Mesenchymal stem cell (in vitro differentiated cells and primary cell): ENCODE data around the gene CBLB.

Experiments
- DNase-seq: peaks from one replicate; pipeline ENCODE4 v3.0.0-alpha.2; 2013
- H2AFZ ChIP-seq: one replicate; pipeline ENCODE4 v1.6.1; 2013; ENCODE audit warnings: low read depth, mild to moderate bottlenecking, control low read depth, inconsistent platforms, low read length, moderate library complexity
- H2AK5ac ChIP-seq: 2 replicates; pipeline ENCODE4 v1.6.1; 2013; ENCODE audit warnings: low read length, moderate library complexity, mild to moderate bottlenecking, inconsistent platforms; ENCODE audit not compliant: severe bottlenecking
- H2BK120ac ChIP-seq: one replicate; pipeline ENCODE4 v1.6.1; 2013; ENCODE audit warnings: low read depth, mild to moderate bottlenecking, inconsistent platforms, low read length, moderate library complexity
- H2BK12ac ChIP-seq, 2 experiments: one replicate each; pipeline ENCODE4 v1.6.1; 2013; ENCODE audit warnings: inconsistent platforms in 2 of 2, low read length in 2 of 2, mild to moderate bottlenecking in 2 of 2, moderate library complexity in 2 of 2, control low read depth in 1 of 2
- H2BK15ac ChIP-seq: one replicate; pipeline ENCODE4 v1.6.1; 2013; ENCODE audit warnings: mild to moderate bottlenecking, low read depth, inconsistent platforms; ENCODE audit not compliant: poor library complexity, severe bottlenecking
- H2BK5ac ChIP-seq: 2 replicates; pipeline ENCODE4 v1.6.1; 2013; ENCODE audit warnings: low read depth, mild to moderate bottlenecking, low read length, control low read depth, inconsistent platforms; ENCODE audit not compliant: poor library complexity, severe bottlenecking
- H3K14ac ChIP-seq, 2 experiments: one replicate each; pipeline ENCODE4 v1.6.1; 2013; ENCODE audit warnings: inconsistent platforms in 2 of 2, low read length in 2 of 2, control low read depth in 1 of 2, mild to moderate bottlenecking in 1 of 2, moderate library complexity in 1 of 2
- H3K18ac ChIP-seq, 2 experiments: one replicate each; pipeline ENCODE4 v1.6.1; 2013; ENCODE audit warnings: inconsistent platforms in 2 of 2, low read length in 2 of 2, control low read depth in 1 of 2, low read depth in 1 of 2, mild to moderate bottlenecking in 1 of 2
- H3K23ac ChIP-seq, 2 experiments: one replicate each; pipeline ENCODE4 v1.6.1; 2013; ENCODE audit warnings: inconsistent platforms in 2 of 2, low read length in 2 of 2, mild to moderate bottlenecking in 2 of 2, moderate library complexity in 2 of 2, control low read depth in 1 of 2
- H3K27ac ChIP-seq: 2 replicates; pipeline ENCODE4 v1.5.1; 2013; ENCODE audit warnings: mild to moderate bottlenecking, moderate library complexity, low read length, control low read depth, inconsistent platforms; ENCODE audit not compliant: poor library complexity, severe bottlenecking
- H3K27me3 ChIP-seq, 2 experiments: 2 replicates each; pipeline versions ENCODE4 v1.6.1 to v1.7.0; 2013; ENCODE audit warnings: low read length in 2 of 2, mild to moderate bottlenecking in 2 of 2, moderate library complexity in 2 of 2, control low read depth in 1 of 2, inconsistent platforms in 1 of 2; ENCODE audit not compliant: control insufficient read depth in 1 of 2, insufficient read depth in 1 of 2
- H3K36me3 ChIP-seq, 2 experiments: 2 replicates each; pipeline versions ENCODE4 v1.6.1 to v1.7.0; 2013; ENCODE audit warnings: low read length in 2 of 2, control low read depth in 1 of 2, inconsistent platforms in 1 of 2, low read depth in 1 of 2, mild to moderate bottlenecking in 1 of 2; ENCODE audit not compliant: insufficient read depth in 2 of 2, control insufficient read depth in 1 of 2
- H3K4ac ChIP-seq, 2 experiments: one replicate each; pipeline ENCODE4 v1.6.1; 2013; ENCODE audit warnings: inconsistent platforms in 2 of 2, low read length in 2 of 2, mild to moderate bottlenecking in 2 of 2, moderate library complexity in 2 of 2, control low read depth in 1 of 2, low read depth in 1 of 2
- H3K4me1 ChIP-seq: 2 replicates; pipeline ENCODE4 v1.6.1; 2013; ENCODE audit warnings: low read depth, low read length, control low read depth; ENCODE audit not compliant: control insufficient read depth, insufficient read depth
- H3K4me2 ChIP-seq: 2 replicates; pipeline ENCODE4 v1.6.1; 2013; ENCODE audit warnings: low read length, mild to moderate bottlenecking, inconsistent platforms; ENCODE audit not compliant: poor library complexity, severe bottlenecking
- H3K4me3 ChIP-seq, 2 experiments: 2 replicates each; pipeline versions ENCODE4 v1.5.1 to v1.7.0; 2013; ENCODE audit warnings: low read length in 2 of 2, mild to moderate bottlenecking in 2 of 2, control low read depth in 1 of 2, low read depth in 1 of 2; ENCODE audit not compliant: insufficient read depth in 1 of 2
- H3K79me1 ChIP-seq: replicated peaks from 2 replicates; pipeline ENCODE4 v1.6.1; 2013; ENCODE audit warnings: mild to moderate bottlenecking, control low read depth, low read length, inconsistent platforms; ENCODE audit not compliant: poor library complexity, severe bottlenecking
- H3K9ac ChIP-seq: 2 replicates; pipeline ENCODE4 v1.7.0; 2013; ENCODE audit warnings: mild to moderate bottlenecking, low read length, moderate library complexity
- H3K9me3 ChIP-seq: 2 replicates; pipeline ENCODE4 v1.7.0; 2013; ENCODE audit warnings: mild to moderate bottlenecking, low read length; ENCODE audit not compliant: control insufficient read depth
- H4K8ac ChIP-seq: one replicate; pipeline ENCODE4 v1.6.1; 2013; ENCODE audit warnings: inconsistent platforms, mild to moderate bottlenecking, low read length, moderate library complexity
- H4K91ac ChIP-seq: one replicate; pipeline ENCODE4 v1.6.1; 2013; ENCODE audit warnings: mild to moderate bottlenecking, low read length, inconsistent platforms
- WGBS: methylation state at CpG from one replicate; pipeline ENCODE4 v1.1.7; 2013; ENCODE audit warnings: mixed read lengths; 5-methylcytosine and 5-hydroxymethylcytosine counted together

Gene CBLB

DNA sequence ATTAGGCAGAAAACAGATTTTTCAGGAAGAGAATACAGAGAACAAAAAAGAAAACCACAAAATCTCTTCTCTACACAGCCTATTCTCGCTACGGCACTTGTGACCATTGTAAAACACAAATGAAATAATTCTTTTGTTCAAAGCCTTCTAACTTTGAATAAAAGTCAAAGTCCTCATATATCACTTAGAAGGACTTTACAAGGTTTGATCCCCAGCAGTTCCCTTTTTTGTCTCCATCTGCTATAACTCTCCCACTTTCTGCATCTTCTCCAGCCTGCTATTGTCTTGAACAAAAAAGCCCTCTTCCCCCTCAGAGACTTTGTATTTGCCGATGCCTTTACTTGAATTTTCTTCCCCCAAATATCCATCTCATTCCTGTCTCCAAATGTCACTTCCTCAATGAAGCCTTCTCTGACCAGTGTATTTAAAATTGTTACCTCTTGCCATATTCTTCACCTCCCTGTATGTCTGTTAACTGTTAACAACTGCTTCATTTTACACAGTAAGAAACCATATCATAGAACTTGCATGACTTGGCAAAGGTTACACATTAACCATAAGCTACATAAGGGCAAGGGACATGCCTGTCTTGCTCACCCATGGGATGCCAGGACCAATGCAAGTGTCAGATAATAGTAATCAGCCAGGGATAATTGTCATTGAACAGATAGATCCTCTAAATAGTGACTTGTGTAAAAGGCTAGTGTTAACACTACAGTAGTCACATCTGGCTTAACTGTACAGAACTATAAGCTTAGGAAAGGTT, 122.4 kb downstream of the CBLB start:
- H2AK5ac ChIP-seq, result no peak overlapping the region
- no peak overlapping the region for H3K14ac ChIP-seq
- peak overlapping the region; percentile 76 for H3K9ac ChIP-seq
- no peak overlapping the region for H3K4ac ChIP-seq
- no peak overlapping the region for H3K23ac ChIP-seq
- no peak overlapping the region for H2AFZ ChIP-seq
- H4K8ac ChIP-seq, result no peak overlapping the region
- no peak overlapping the region for H2BK15ac ChIP-seq
- peak overlapping the region; percentile 82 for H2BK5ac ChIP-seq
- H3K4me3 ChIP-seq, result peak overlapping the region in 1 of 2 experiments; percentile 32
- DNase-seq, result no peak
- WGBS, result 80% methylated on average over 3 of the region's 3 CpGs
- H4K91ac ChIP-seq, result no peak overlapping the region
- H2BK120ac ChIP-seq, result peak overlapping the region; percentile 5
- H3K36me3 ChIP-seq, result peaks cover 0 to 52% of the 10 kb centered on the region in 2 experiments
- no peaks in the 10 kb centered on the region for H3K9me3 ChIP-seq
- peak overlapping the region; percentile 57 for H3K4me2 ChIP-seq
- peak overlapping the region; percentile 93 for H3K27ac ChIP-seq
- no peak overlapping the region for H3K18ac ChIP-seq
- H3K79me1 ChIP-seq, result peaks cover 5% of the 10 kb centered on the region
- H3K4me1 ChIP-seq, result peaks cover 2% of the 10 kb centered on the region
- no peak overlapping the region for H2BK12ac ChIP-seq
- H3K27me3 ChIP-seq, result no peaks in the 10 kb centered on the region

DNA sequence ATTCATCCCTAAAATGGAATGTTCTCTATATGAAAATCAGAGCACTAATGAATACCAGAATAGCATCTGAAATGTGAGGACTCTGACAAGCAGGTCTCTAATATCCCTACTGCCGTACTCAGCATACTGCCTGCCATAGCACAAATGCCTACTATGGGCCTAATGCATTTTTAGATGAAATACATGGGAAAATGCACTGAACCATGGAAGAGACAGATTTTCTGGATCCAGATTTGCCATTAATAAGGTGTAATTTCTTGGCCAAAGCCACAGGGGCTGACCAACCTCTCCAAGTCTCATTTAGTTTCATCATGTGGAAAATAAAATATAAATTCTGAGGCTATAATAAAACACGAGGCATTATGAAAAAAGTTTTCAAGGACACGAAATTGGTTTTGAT, 123.8 kb downstream of the CBLB start:
- H4K8ac ChIP-seq, result no peak overlapping the region
- no peak overlapping the region for H2BK120ac ChIP-seq
- H2BK12ac ChIP-seq, result no peak overlapping the region
- H3K9ac ChIP-seq, result no peak overlapping the region
- H3K27ac ChIP-seq, result no peak overlapping the region
- no peak for DNase-seq
- 100% methylated on average over 1 of the region's 3 CpGs for WGBS
- H3K4me1 ChIP-seq, result peaks cover 2% of the 10 kb centered on the region
- no peak overlapping the region for H3K4me3 ChIP-seq
- no peak overlapping the region for H3K4me2 ChIP-seq
- no peak overlapping the region for H3K18ac ChIP-seq
- no peak overlapping the region for H2BK15ac ChIP-seq
- no peaks in the 10 kb centered on the region for H3K9me3 ChIP-seq
- no peak overlapping the region for H2AFZ ChIP-seq
- H2AK5ac ChIP-seq, result peak overlapping the region; percentile 22
- H3K36me3 ChIP-seq, result peaks cover 0 to 46% of the 10 kb centered on the region in 2 experiments
- peaks cover 5% of the 10 kb centered on the region for H3K79me1 ChIP-seq
- no peak overlapping the region for H3K23ac ChIP-seq
- H3K14ac ChIP-seq, result no peak overlapping the region
- no peaks in the 10 kb centered on the region for H3K27me3 ChIP-seq
- no peak overlapping the region for H3K4ac ChIP-seq
- no peak overlapping the region for H4K91ac ChIP-seq
- no peak overlapping the region for H2BK5ac ChIP-seq

DNA sequence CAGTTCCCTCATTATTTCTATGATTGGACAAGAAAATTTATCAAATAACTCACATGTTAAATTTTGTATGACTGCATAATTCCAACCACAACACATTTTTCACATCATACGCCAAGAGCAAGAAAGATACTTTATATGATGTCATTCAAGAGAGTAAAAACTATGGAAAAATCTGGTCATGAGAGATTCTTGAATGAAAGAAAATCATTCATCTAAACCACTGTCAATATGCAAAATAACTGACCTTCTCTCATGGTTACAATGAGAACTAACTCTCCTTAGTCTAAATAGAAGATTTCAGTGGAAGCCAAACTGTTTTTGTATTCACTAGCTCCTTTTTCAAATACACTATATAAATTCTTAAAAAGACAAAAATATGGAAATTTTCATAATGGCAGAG, 124.6 kb downstream of the CBLB start:
- no peaks in the 10 kb centered on the region for H3K9me3 ChIP-seq
- H3K4me2 ChIP-seq, result no peak overlapping the region
- H3K4me1 ChIP-seq, result peaks cover 2% of the 10 kb centered on the region
- H3K18ac ChIP-seq, result no peak overlapping the region
- no peak overlapping the region for H2AFZ ChIP-seq
- no peak overlapping the region for H3K14ac ChIP-seq
- H3K36me3 ChIP-seq, result peaks cover 3 to 54% of the 10 kb centered on the region in 2 experiments
- no peak overlapping the region for H2BK120ac ChIP-seq
- no peak overlapping the region for H4K91ac ChIP-seq
- no peak overlapping the region for H4K8ac ChIP-seq
- DNase-seq, result no peak
- H3K23ac ChIP-seq, result no peak overlapping the region
- no peak overlapping the region for H2BK5ac ChIP-seq
- no peak overlapping the region for H2BK15ac ChIP-seq
- H2BK12ac ChIP-seq, result no peak overlapping the region
- H3K9ac ChIP-seq, result no peak overlapping the region
- H2AK5ac ChIP-seq, result no peak overlapping the region
- no peaks in the 10 kb centered on the region for H3K27me3 ChIP-seq
- no peak overlapping the region for H3K4ac ChIP-seq
- H3K79me1 ChIP-seq, result peaks cover 5% of the 10 kb centered on the region
- no CpG with 5 or more reads among the region's 1 CpG for WGBS
- H3K4me3 ChIP-seq, result no peak overlapping the region
- H3K27ac ChIP-seq, result no peak overlapping the region

DNA sequence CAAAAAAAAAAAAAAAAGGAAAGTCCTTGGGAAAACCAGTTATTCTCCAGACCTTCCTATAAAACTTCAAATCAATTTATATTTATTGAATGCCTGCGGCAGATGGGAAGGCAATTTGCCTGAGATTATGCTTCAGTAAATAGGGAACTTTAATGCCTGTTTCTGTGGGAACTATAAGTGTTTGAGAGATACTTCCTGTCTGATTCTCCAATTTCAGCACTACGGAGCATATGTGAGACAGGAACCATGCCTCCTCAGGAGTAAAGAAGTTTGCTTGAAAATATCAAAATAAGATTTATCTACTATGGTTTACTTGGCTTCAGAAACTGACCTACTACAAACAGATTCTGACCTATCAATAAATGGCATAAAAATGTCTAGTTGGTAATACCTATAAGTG, 135.5 kb downstream of the CBLB start:
- H3K4me1 ChIP-seq, result no peaks in the 10 kb centered on the region
- 92% methylated on average over 1 of the region's 2 CpGs for WGBS

More for the DNA sequence above, 135.5 kb downstream of the CBLB start:
- H3K9ac ChIP-seq, result no peak overlapping the region
- DNase-seq, result no peak
- H2AFZ ChIP-seq, result no peak overlapping the region
- no peak overlapping the region for H2BK120ac ChIP-seq
- no peak overlapping the region for H3K23ac ChIP-seq
- no peak overlapping the region for H3K27ac ChIP-seq
- H2BK15ac ChIP-seq, result no peak overlapping the region
- no peak overlapping the region for H3K14ac ChIP-seq
- H2BK5ac ChIP-seq, result no peak overlapping the region
- H3K27me3 ChIP-seq, result no peaks in the 10 kb centered on the region
- no peak overlapping the region for H2BK12ac ChIP-seq
- H3K79me1 ChIP-seq, result peaks cover 2% of the 10 kb centered on the region
- H3K4ac ChIP-seq, result no peak overlapping the region
- H3K18ac ChIP-seq, result no peak overlapping the region
- H3K4me3 ChIP-seq, result no peak overlapping the region
- H3K36me3 ChIP-seq, result peaks cover 3 to 91% of the 10 kb centered on the region in 2 experiments
- H4K8ac ChIP-seq, result no peak overlapping the region
- H4K91ac ChIP-seq, result no peak overlapping the region
- H3K9me3 ChIP-seq, result peaks cover 2% of the 10 kb centered on the region
- H3K4me2 ChIP-seq, result no peak overlapping the region
- no peak overlapping the region for H2AK5ac ChIP-seq
